Mesenteric fat pad (tissue), 1 donor: ENCODE results near the gene TMSB4X. TPM values are rescaled to one million over a fixed set of nuclear protein-coding genes. Genes with fewer than 3 reads are reported as not detected.
"Not testable (repeated sequence)": the region's sequence is repeated elsewhere in the genome, so short reads cannot be mapped to it uniquely, and the experiment has no call there.

Experiments
- DNase-seq: peaks from one replicate; pipeline ENCODE4 v3.0.0-alpha.2; 2020; ENCODE audit warnings: low spot score
- total RNA-seq: library from RNA; stranded (reverse); fragmentation: NEBNext Ultra II Directional; extraction: Animal tissue kit (Norgen Biotek cat#: 25700); gene quantifications from one replicate; pipeline ENCODE4 v1.2.1, GENCODE V29; 2021
- donor health status: DM: yes; HTN: yes; CAD: no.

The TMSB4X gene
- total RNA-seq, 1 donor from 2014 or later = 3,940 TPM

DNA sequence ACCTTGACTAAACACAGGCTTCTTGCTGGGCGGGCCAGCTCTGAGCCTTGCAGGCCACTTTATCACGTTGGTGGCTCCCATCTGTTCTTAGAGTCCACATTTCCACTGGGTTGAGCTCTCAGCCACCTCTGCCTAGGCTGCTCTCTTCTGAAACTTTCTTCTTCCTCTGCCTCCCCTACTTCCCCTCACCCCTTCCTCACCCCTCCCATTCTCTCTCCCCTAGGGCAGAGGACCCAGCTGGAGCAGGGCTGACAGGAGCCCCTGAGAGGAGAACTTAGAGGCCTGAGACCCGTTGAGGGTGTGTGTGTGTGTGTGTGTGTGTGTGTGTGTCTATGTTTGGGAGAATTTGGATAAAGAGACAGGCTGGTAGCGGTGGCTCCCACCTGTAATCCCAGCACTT is 19.9 kb upstream of the TMSB4X start:
- DNase-seq = no peak

DNA sequence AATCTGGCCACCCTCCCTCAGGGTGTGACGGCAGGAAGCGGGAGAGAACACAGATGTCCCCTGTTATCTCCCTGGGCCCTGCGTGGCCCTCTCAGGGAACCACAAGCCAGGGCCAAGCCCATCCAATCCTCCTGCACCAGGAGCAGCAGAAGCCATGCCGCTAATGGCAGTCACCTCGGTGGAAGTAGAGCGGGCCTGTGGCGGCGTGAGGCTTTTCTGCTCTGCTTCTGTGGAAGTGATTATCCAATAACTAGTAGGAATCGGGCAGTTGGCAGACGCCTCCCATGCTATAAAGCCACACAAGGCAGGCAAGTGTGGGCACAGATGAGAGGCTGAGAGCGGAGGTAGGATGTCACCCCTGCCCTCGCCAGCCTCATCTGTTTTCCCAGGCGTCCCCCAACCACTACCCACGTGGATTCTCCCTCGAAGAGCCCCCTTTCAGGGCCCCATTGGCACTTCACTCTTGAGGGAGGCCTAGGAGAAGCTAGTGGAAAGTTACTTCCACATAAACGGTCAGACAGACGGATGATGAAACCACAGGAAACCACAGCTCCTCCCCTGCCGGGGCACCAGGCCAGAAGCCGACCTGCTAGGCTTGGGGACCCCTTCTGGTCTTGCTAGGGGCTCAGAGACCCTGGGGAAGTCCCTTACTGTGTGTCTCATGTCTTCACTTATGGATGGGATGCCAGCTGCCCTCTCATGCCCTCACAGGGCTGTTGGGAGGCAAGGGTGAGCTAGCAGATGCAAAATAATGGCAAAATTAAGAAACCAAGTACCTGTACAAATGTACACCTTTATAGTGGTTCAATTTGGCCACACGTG is 18.8 kb upstream of the TMSB4X start:
- DNase-seq = no peak

GRCh38 chrX:12956704-12957534 is 18.0 kb upstream of the TMSB4X start:
- DNase-seq = no peak

DNA sequence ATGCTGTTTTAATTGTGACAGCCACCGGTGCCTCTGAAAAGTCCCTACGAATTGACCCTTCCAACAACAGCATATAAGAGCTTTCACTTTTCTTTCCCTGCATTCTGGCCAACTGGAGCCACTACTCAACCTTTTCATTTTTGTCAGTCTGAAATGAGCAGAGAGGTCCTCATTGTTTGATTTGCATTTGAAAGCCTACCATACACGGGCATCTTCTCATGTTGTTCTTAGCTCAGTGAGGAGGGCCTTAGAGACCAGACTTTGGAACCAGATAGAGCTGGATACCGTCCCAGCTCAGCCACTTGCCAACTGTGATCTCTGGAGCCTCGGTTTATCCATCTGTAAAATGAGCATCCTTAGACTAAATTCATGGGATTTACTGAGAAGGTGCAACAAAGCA is 16.9 kb upstream of the TMSB4X start:
- DNase-seq = no peak

GRCh38 chrX:12958461-12958860 is 16.4 kb upstream of the TMSB4X start:
- DNase-seq = no peak

- DNase-seq = no peak
Measured at GRCh38 chrX:12961196-12961718, 13.7 kb upstream of the TMSB4X start.

GRCh38 chrX:12962041-12962504 is 12.8 kb upstream of the TMSB4X start:
- no peak for DNase-seq

GRCh38 chrX:12963210-12963850 is 11.6 kb upstream of the TMSB4X start:
- DNase-seq = not testable (repeated sequence)

DNA sequence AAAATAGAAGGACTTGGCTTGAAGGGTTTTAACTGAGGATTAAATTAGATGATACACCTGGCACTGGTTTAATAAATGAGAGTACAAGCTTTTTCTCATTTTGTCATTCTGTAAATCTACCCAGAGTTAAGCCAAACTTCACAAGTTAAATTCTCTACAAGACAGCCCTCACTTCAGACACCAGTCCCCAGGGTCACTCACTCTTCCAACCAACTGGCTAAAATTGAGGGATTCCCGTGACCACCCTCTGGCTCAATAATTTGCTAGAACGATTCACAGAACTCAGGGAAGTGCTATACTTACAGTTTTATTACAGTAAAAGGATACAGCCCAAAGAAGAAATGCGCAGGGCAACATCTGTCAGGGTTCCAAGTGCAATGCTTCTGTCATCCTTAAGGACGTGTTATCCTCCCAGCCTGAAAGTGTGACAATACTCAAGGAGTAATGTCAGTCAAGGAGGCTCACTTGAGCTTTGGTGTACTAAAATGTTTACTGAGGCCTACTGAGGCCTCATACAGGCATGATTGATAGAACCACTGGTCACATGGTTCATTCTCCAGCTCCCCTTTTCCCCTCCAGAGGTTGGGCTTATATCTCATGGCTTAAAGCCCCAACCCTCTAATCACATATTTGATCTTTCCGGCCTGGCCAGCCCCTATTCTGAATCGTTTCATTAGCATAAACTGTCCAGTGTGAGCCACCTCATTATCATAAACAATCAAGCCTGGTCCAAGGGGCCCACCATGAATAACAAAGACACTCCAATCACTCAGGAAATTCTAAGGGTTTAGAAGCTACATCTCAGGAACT is 9.6 kb upstream of the TMSB4X start:
- no peak for DNase-seq

GRCh38 chrX:12966151-12966550 is 8.8 kb upstream of the TMSB4X start:
- DNase-seq = no peak

DNA sequence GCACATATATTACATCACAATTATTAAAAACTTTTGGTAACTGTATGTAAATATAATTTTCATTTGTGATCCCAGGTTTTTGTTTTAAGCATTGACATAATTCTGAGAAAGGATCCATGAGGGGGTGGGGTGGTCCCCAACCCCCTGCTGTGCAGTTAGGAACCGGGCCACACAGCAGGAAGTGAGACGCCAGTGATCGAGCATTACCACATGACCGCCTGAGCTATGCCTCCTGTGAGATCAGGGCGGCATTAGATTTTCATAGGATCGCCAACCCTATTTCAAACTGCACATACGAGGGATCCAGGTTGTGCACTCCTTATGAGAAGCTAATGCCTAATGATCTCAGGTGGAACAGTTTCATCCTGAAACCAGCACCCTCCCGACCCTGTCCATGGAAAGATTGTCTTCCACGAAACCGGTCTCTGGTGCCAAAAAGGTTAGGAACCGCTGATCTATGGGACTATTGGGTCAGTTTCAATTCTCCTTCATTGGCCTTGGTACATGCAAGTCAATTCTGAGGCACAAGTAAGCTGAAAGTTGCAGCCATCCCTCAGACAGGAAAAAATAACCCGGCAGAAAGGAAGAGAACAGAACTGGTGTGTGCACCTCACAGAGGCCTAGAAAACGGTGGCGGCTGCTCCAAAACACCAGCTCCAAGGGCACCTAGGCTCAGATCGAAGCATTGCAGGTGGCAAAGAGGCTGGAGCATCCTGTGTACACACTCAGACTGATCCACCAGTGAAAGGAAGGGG is 7.0 kb upstream of the TMSB4X start:
- DNase-seq = no peak

- no peak for DNase-seq
Measured at GRCh38 chrX:12970691-12971202, 4.2 kb upstream of the TMSB4X start.

DNA sequence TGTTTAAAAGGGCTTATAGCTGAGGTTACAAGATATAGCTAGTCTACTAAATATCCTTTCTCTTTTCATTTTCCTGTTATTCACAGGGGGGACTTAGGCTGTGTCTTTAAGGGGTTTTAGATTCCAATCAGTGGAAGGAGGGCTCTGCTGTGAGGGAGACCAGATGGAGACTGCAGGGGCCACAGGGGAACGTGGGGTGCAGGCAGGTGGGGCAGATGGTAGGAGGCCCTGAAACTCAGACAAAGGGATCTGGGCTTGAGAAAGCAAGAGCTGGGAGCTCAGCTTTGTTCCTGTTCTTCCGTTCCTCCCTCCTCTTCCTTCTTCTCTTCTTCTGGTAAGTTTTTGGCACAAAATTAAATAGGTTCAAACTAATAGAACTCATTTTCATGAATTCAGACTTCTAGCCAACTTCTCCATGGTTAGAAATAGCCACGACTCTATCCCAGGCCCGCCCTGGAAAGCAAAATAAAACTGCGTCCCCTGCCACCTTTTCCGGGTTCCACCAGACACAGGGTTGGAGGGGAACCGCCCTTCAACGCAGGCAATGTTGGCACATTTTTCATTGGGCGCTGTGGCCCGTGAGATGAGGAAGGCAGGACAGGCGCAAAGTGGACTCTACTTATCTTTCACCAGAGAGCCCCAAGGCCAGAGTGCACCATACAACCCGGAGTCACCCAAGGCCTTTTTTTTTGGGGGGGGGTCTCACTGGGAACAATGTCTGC is 3.5 kb upstream of the TMSB4X start:
- DNase-seq = no peak

- DNase-seq = no peak
Measured at GRCh38 chrX:12972243-12972642, 2.7 kb upstream of the TMSB4X start.

DNA sequence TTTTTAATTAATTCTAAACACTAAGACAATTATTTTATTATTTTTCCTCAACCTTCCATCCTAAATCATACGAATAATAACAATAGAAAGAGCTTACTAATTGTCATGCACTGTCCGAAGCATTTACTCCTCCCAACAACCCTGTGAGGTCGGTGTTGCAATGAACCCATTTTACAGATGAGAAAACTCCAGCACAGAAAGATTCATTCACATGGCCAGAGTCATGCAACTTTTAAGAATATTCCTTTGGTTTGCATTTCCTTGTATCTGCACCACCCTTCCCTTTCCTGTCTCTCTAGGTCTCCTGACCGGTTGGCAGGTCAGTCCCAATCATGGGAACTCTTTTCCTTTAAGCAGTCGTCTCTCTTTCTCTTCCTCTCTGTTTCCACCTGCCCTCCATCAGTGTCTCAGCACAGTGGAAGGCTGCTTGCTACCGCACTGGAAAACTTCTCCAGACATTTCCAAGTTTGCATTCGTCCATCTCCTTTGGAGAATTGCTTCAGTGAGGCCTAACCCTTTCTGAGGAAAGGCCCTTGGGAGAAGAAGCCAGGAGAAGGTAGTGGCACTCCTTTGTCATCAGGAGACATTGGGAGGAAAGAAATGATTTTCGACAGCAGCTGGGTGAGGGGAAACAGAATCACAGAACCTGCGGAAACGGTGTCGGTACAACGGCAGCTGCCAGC is 1.9 kb upstream of the TMSB4X start:
- DNase-seq = no peak

GRCh38 chrX:12973561-12974304 is 1.2 kb upstream of the TMSB4X start:
- no peak for DNase-seq

- DNase-seq = no peak
Measured at GRCh38 chrX:12974305-12974795, 560 bp upstream of the TMSB4X start.

- DNase-seq = no peak
Measured at GRCh38 chrX:12975670-12975965, 708 bp downstream of the TMSB4X start.
